H1 (cell line): ENCODE data around the gene PHTF2. TPM values are rescaled to one million over a fixed set of nuclear protein-coding genes. Genes with fewer than 3 reads are reported as not detected.

Source experiments
- CTCF ChIA-PET: fragments of 300-600 bp; sonication (Branson Sonifier 250); formaldehyde crosslinking; loops from one replicate; lab custom pipeline; 2021; ENCODE audit not compliant: partially characterized antibody; lab: Charles Lee
- POLR2A ChIA-PET: fragments of 300-600 bp; sonication (Branson Sonifier 250); formaldehyde crosslinking; loops from one replicate; lab custom pipeline; 2021; ENCODE audit warnings: inconsistent platforms; ENCODE audit not compliant: partially characterized antibody; lab: Charles Lee
- DNase-seq, 2 experiments: peaks; one replicate each; pipeline versions ENCODE4 v3.0.0 to v3.0.0-alpha.2; 2010 to 2022; ENCODE audit warnings: low spot score in 2 of 2, low read depth in 1 of 2, mixed read lengths in 1 of 2
- FAIRE-seq: peaks from 2 replicates; lab custom pipeline; 2011; peaks lifted over from hg19 to GRCh38; lab: Jason Lieb, UNC
- H2AFZ ChIP-seq: 2 replicates; pipeline ENCODE4 v1.8.1; 2012; ENCODE audit warnings: low read length, inconsistent platforms
- H2AK5ac ChIP-seq: 2 replicates; pipeline ENCODE4 v1.6.1; 2013; ENCODE audit warnings: low read depth, low read length
- H2BK120ac ChIP-seq: replicated peaks from 2 replicates; pipeline ENCODE3; 2013; ENCODE audit warnings: low read depth, low read length, inconsistent platforms
- H2BK12ac ChIP-seq: 2 replicates; pipeline ENCODE4 v1.6.1; 2013; ENCODE audit warnings: low read depth, low read length
- H2BK15ac ChIP-seq: 2 replicates; pipeline ENCODE4 v1.6.1; 2013; ENCODE audit warnings: low read length
- H2BK20ac ChIP-seq: 2 replicates; pipeline ENCODE4 v1.6.1; 2013; ENCODE audit warnings: low read length
- H2BK5ac ChIP-seq: 2 replicates; pipeline ENCODE4 v1.6.1; 2013; ENCODE audit warnings: low read depth, low read length
- H3K14ac ChIP-seq: 2 replicates; pipeline ENCODE4 v1.6.1; 2013; ENCODE audit warnings: inconsistent platforms; ENCODE audit not compliant: insufficient read length
- H3K18ac ChIP-seq: 2 replicates; pipeline ENCODE4 v1.6.1; 2013; ENCODE audit warnings: low read length; ENCODE audit errors: extremely low read depth
- H3K23ac ChIP-seq: 2 replicates; pipeline ENCODE4 v1.6.1; 2013; ENCODE audit warnings: inconsistent platforms; ENCODE audit not compliant: insufficient read length
- H3K23me2 ChIP-seq: 2 replicates; pipeline ENCODE4 v1.6.1; 2013; ENCODE audit warnings: low read depth, low read length
- H3K27ac ChIP-seq: 2 replicates; pipeline ENCODE4 v1.6.1; 2011; ENCODE audit warnings: low read depth, low read length, inconsistent platforms
- H3K27me3 ChIP-seq, 4 experiments: replicated peaks in 1 of 4; 1 replicate in 1 of 4; 2 replicates in 3 of 4; pipeline versions ENCODE4 v1.6.1 to v1.8.1; 2011 to 2013; ENCODE audit warnings: low read length in 3 of 4, mild to moderate bottlenecking in 3 of 4, inconsistent platforms in 2 of 4, mixed read lengths in 2 of 4, moderate library complexity in 1 of 4; ENCODE audit not compliant: control insufficient read depth in 3 of 4, insufficient read depth in 3 of 4; ENCODE audit errors: extremely low read depth in 1 of 4
- H3K36me3 ChIP-seq, 4 experiments: 2 replicates each; pipeline versions ENCODE4 v1.6.1 to v1.8.1; 2011 to 2013; ENCODE audit warnings: mild to moderate bottlenecking in 4 of 4, low read length in 3 of 4, moderate library complexity in 2 of 4, control low read depth in 1 of 4, inconsistent platforms in 1 of 4; ENCODE audit not compliant: insufficient read depth in 4 of 4, control insufficient read depth in 2 of 4
- H3K4ac ChIP-seq: replicated peaks from 2 replicates; pipeline ENCODE3; 2013; ENCODE audit warnings: low read length, low read depth, mixed read lengths, inconsistent platforms; ENCODE audit not compliant: insufficient read length
- H3K4me1 ChIP-seq, 4 experiments: replicated peaks in 1 of 4; 1 replicate in 1 of 4; 2 replicates in 3 of 4; pipeline versions ENCODE4 v1.6.1 to v1.8.1; 2011 to 2013; ENCODE audit warnings: low read length in 3 of 4, inconsistent platforms in 2 of 4, mixed read lengths in 1 of 4; ENCODE audit not compliant: insufficient read depth in 4 of 4, control insufficient read depth in 3 of 4
- H3K4me2 ChIP-seq, 2 experiments: 2 replicates each; pipeline versions ENCODE4 v1.6.1 to v1.8.1; 2011 to 2013; ENCODE audit warnings: low read depth in 2 of 2, low read length in 2 of 2, control low read depth in 1 of 2, inconsistent platforms in 1 of 2, mild to moderate bottlenecking in 1 of 2; ENCODE audit not compliant: insufficient read depth in 1 of 2
- H3K4me3 ChIP-seq, 4 experiments: fragments of 200-600, 300-600 bp in 1 of 4; sonication (generic), shearing (Covaris generic), sonication (Bioruptor Twin) in 1 of 4; 2 replicates each; pipeline versions ENCODE4 v1.5.1 to v1.8.1; 2011 to 2016; ENCODE audit warnings: low read length in 4 of 4, low read depth in 3 of 4, control low read depth in 2 of 4, inconsistent platforms in 2 of 4, mild to moderate bottlenecking in 2 of 4, mixed read lengths in 1 of 4, moderate library complexity in 1 of 4; ENCODE audit not compliant: insufficient read depth in 2 of 4; ENCODE audit errors: extremely low read depth in 1 of 4
- H3K56ac ChIP-seq: replicated peaks from 2 replicates; pipeline ENCODE3; 2013; ENCODE audit warnings: low read depth, mild to moderate bottlenecking, mixed read lengths, low read length, inconsistent platforms; ENCODE audit not compliant: insufficient read length
- H3K79me1 ChIP-seq: 2 replicates; pipeline ENCODE4 v1.6.1; 2013; ENCODE audit warnings: low read depth, low read length, control low read depth
- H3K79me2 ChIP-seq, 2 experiments: 2 replicates each; pipeline versions ENCODE4 v1.6.1 to v1.8.1; 2012 to 2013; ENCODE audit warnings: low read length in 2 of 2, mild to moderate bottlenecking in 2 of 2, inconsistent platforms in 1 of 2; ENCODE audit not compliant: insufficient read depth in 2 of 2, control insufficient read depth in 1 of 2
- H3K9ac ChIP-seq, 4 experiments: replicated peaks in 1 of 4; 1 replicate in 1 of 4; 2 replicates in 3 of 4; pipeline versions ENCODE4 v1.6.1 to v1.8.1; 2011 to 2013; ENCODE audit warnings: low read depth in 3 of 4, low read length in 3 of 4, control low read depth in 2 of 4, mild to moderate bottlenecking in 2 of 4, moderate library complexity in 2 of 4, inconsistent platforms in 1 of 4; ENCODE audit errors: extremely low read depth in 1 of 4
- H3K9me3 ChIP-seq, 2 experiments: 2 replicates each; pipeline versions ENCODE4 v1.6.1 to v1.8.1; 2012 to 2013; ENCODE audit warnings: mild to moderate bottlenecking in 2 of 2, moderate library complexity in 2 of 2, control low read depth in 1 of 2, inconsistent platforms in 1 of 2, low read depth in 1 of 2, low read length in 1 of 2, mixed read lengths in 1 of 2; ENCODE audit not compliant: insufficient read depth in 2 of 2
- H4K20me1 ChIP-seq, 2 experiments: replicated peaks in 1 of 2; 2 replicates each; pipeline versions ENCODE3 to v1.8.1; 2011 to 2013; ENCODE audit warnings: inconsistent platforms in 2 of 2, low read length in 2 of 2, mild to moderate bottlenecking in 1 of 2; ENCODE audit not compliant: insufficient read depth in 2 of 2, control insufficient read depth in 1 of 2
- H4K5ac ChIP-seq: 2 replicates; pipeline ENCODE4 v1.6.1; 2013; ENCODE audit warnings: low read length, low read depth, mixed read lengths, inconsistent platforms; ENCODE audit not compliant: insufficient read length
- H4K8ac ChIP-seq: 2 replicates; pipeline ENCODE4 v1.8.0; 2013; ENCODE audit warnings: mild to moderate bottlenecking, moderate library complexity, low read length, inconsistent platforms; ENCODE audit not compliant: insufficient read depth; ENCODE audit errors: extremely low read depth
- H4K91ac ChIP-seq: replicated peaks from 2 replicates; pipeline ENCODE3; 2013; ENCODE audit warnings: low read length, mixed read lengths, inconsistent platforms; ENCODE audit not compliant: insufficient read length
- CHD1 ChIP-seq: IDR thresholded peaks from 2 replicates; pipeline ENCODE4 v1.6.1; 2012; ENCODE audit warnings: low read depth, low read length, improper control_type of control experiment
- CTCF ChIP-seq, 3 experiments: IDR thresholded peaks; 1 replicate in 2 of 3; 2 replicates in 1 of 3; pipeline versions ENCODE4 v1.5.1 to v1.6.1; 2011; ENCODE audit warnings: low read length in 3 of 3, mild to moderate bottlenecking in 3 of 3, inconsistent platforms in 2 of 3, low read depth in 1 of 3, moderate library complexity in 1 of 3; ENCODE audit not compliant: insufficient read depth in 1 of 3; ENCODE audit errors: control extremely low read depth in 1 of 3
- E2F6 ChIP-seq: IDR thresholded peaks from 2 replicates; pipeline ENCODE4 v1.6.1; 2012; ENCODE audit warnings: inconsistent platforms
- HDAC2 ChIP-seq, 2 experiments: fragments of 300-600 bp in 1 of 2; sonication (generic) in 1 of 2; IDR thresholded peaks; 2 replicates each; pipeline ENCODE4 v1.6.1; 2011 to 2012; ENCODE audit warnings: low read depth in 2 of 2, low read length in 2 of 2, mild to moderate bottlenecking in 2 of 2, moderate library complexity in 2 of 2, borderline replicate concordance in 1 of 2, inconsistent platforms in 1 of 2
- KDM5A ChIP-seq: fragments of 200-600 bp; IDR thresholded peaks from 2 replicates; pipeline ENCODE4 v1.7.1; 2012; ENCODE audit warnings: mild to moderate bottlenecking, low read length, inconsistent platforms, mixed read lengths
- POLR2A ChIP-seq, 2 experiments: IDR thresholded peaks; 1 replicate in 1 of 2; 2 replicates in 1 of 2; pipeline ENCODE4 v1.6.1; 2011; ENCODE audit warnings: low read depth in 2 of 2, low read length in 2 of 2, mild to moderate bottlenecking in 2 of 2; ENCODE audit errors: control extremely low read depth in 1 of 2
- RXRA ChIP-seq: IDR thresholded peaks from 2 replicates; pipeline ENCODE4 v1.6.1; 2011; ENCODE audit warnings: low read depth, mild to moderate bottlenecking, low read length, moderate library complexity; ENCODE audit not compliant: insufficient read depth
- WGBS, 2 experiments: shearing (Covaris generic) in 1 of 2; methylation state at CpG; one replicate each; pipeline versions ENCODE4 v1.1.6 to v1.1.7; 2013 to 2015; ENCODE audit warnings: low lambda C conversion rate in 2 of 2, mixed read lengths in 2 of 2, inconsistent platforms in 1 of 2, low coverage in 1 of 2, missing lambda C conversion rate in 1 of 2; ENCODE audit not compliant: insufficient replicate concordance in 2 of 2, insufficient coverage in 1 of 2, insufficient read length in 1 of 2; ENCODE audit errors: extremely low coverage in 1 of 2, missing lambda C conversion rate in 1 of 2; 5-methylcytosine and 5-hydroxymethylcytosine counted together
- polyA plus RNA-seq, 7 experiments: library from polyadenylated mRNA; depleted of rRNA in 3 of 7; stranded (reverse) in 5 of 7; unstranded in 2 of 7; fragments of >200 nt in 5 of 7; fragments of 200-250 nt in 2 of 7; gene quantifications; 1 replicate in 5 of 7; 2 replicates in 1 of 7; 4 replicates in 1 of 7; pipeline versions ENCODE4 v1.2.1 to v1.2.3, GENCODE V29; 2011 to 2013; ENCODE audit warnings: missing spikeins in 2 of 7, mixed read lengths in 2 of 7
- total RNA-seq: library from RNA; stranded (reverse); fragmentation: NEBNext Ultra II Directional; extraction: Animal tissue kit (Norgen Biotek cat#: 25700); gene quantifications from 2 replicates; pipeline ENCODE4 v1.2.1, GENCODE V29; 2021

PHTF2 gene
- total and polyA plus RNA-seq, 2 of the 8 experiments (the other 6 are each of a cell fraction or from before 2014, with no cell fraction given) = 9.0 to 25.4 TPM

DNA sequence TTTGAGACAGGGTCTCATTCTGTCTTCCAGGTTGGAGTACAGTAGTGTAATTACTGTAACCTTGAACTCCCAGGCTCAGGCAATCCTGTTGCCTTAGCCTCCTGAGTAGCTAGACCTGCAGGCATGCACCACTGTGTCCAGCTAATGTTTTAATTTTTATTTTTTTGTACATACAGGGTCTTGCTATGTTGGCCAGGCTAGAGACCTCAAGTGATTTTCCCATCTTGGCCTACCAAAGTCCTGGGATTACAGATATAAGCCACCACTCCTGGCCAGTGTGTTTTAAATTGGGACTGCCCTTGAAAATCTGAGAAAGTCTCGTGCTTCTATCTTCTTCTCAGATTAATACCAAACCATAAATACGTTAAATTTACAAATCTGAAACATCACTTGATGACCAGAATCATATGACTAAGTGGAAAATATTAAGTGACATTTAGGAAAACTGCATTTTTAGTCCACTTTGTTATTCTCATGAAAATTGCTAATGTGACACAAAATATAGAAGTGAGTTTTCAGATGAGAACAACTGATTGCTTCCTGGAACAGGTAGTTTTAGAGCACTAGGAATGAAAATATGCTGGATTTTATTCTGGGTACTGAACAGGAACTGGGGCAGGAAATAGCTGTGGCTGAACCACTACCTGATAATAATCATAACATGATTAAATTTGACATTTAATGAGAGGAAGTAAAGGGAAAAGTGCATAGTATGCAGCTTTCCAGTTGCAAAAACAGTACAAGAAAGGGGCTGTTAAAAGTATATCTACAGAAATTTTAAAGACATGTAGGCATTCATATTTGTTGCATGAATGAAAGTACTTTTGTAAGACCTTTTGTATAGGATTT is 4.2 kb downstream of the PHTF2 start:
- DNase-seq = no peak
- no peak overlapping the region for H2BK12ac ChIP-seq
- no peak overlapping the region for H3K4me2 ChIP-seq
- no peak overlapping the region for H2AK5ac ChIP-seq
- 86% methylated on average over 2 of the region's 2 CpGs; no CpG with 5 or more reads in 1 of the 2 experiments for WGBS, 2 experiments
- 0 out of 2 replicates have a peak, but pooled peaks cover 3% of the 10 kb centered on the region for H3K79me1 ChIP-seq
- H3K9ac ChIP-seq = no peak overlapping the region
- H3K27ac ChIP-seq = no peak overlapping the region
- no peaks in the 10 kb centered on the region for H4K20me1 ChIP-seq
- no peak overlapping the region for H4K91ac ChIP-seq
- no peak overlapping the region for H2BK5ac ChIP-seq
- no peaks in the 10 kb centered on the region for H3K27me3 ChIP-seq
- peaks cover 0 to 39% of the 10 kb centered on the region in 2 experiments; a peak in 2 of 4 replicates for H3K79me2 ChIP-seq
- ChIA-PET POLR2A (no interaction called here), CTCF (interaction anchor here (0.6 kb wide), 1 partner anchor 23 kb away, joined by 3 read pairs; no protein-coding TSS in a partner anchor)
- no peak overlapping the region for H3K14ac ChIP-seq
- FAIRE-seq = no peak
- H3K9me3 ChIP-seq = 0 out of 4 replicates have a peak, but pooled peaks cover 0 to 3% of the 10 kb centered on the region in 2 experiments
- H2BK20ac ChIP-seq = no peak overlapping the region
- H4K8ac ChIP-seq = no peak overlapping the region
- H2BK120ac ChIP-seq = no peak overlapping the region
- no peak overlapping the region for H4K5ac ChIP-seq
- no peak overlapping the region for H3K23ac ChIP-seq
- H2AFZ ChIP-seq = no peak overlapping the region
- no peak overlapping the region for H3K4me3 ChIP-seq
- H3K23me2 ChIP-seq = peaks cover 3% of the 10 kb centered on the region
- H3K4ac ChIP-seq = no peak overlapping the region
- H3K4me1 ChIP-seq = peaks cover 0 to 1% (median 0%) of the 10 kb centered on the region in 4 experiments; a peak in 1 of 7 replicates
- 0 out of 8 replicates have a peak, but pooled peaks cover 0 to 5% (median 0%) of the 10 kb centered on the region in 4 experiments for H3K36me3 ChIP-seq
- no peak overlapping the region for H2BK15ac ChIP-seq
- no peak overlapping the region for H3K56ac ChIP-seq
- no peak overlapping the region for H3K18ac ChIP-seq
- TF ChIP-seq RXRA (no peak), POLR2A (IDR thresholded peaks at IDR 0.05; ENCODE audit: control extremely low read depth in 1 of 2, low read depth in 2 of 2, low read length in 2 of 2) (no peak), KDM5A (no peak), E2F6 (no peak), CHD1 (no peak), HDAC2 (IDR thresholded peaks at IDR 0.05; ENCODE audit: borderline replicate concordance in 1 of 2, low read depth in 2 of 2, low read length in 2 of 2) (no peak), CTCF (IDR thresholded peaks at IDR 0.05; ENCODE audit: control extremely low read depth in 1 of 3, insufficient read depth in 1 of 3, low read depth in 1 of 3, low read length in 3 of 3) (no peak)
